PC-9 (cell line): Measurements from ENCODE around the gene VEZT.

Experiments
- CTCF ChIP-seq: fragments of 200-600 bp; sonication (generic); conservative IDR thresholded peaks from 2 replicates; pipeline ENCODE4 v1.6.1; 2017; ENCODE audit warnings: mixed run types, antibody characterized with exemption, mild to moderate bottlenecking, moderate library complexity
- EZH2 ChIP-seq: fragments of 200-600 bp; sonication (generic); IDR thresholded peaks from 2 replicates; pipeline ENCODE4 v1.8.0; 2017; ENCODE audit warnings: antibody characterized with exemption, low read depth

GRCh38 chr12:95216711-95217376, 763 bp upstream of the VEZT start:
- TF ChIP-seq CTCF (no peak), EZH2 (no peak)
